ENCODE measurements around the gene MACROD1. TPM values are rescaled to one million over a fixed set of nuclear protein-coding genes. Genes with fewer than 3 reads are reported as not detected.

The MACROD1 gene
- total RNA-seq, 1 donor from 2014 or later = 8.9 TPM

- peak; percentile 55 for DNase-seq (ENCODE audit: low spot score)
Measured at GRCh38 chr11:64036087-64037026, 129.6 kb downstream of the MACROD1 start.

- DNase-seq (ENCODE audit: low spot score) = no peak
Measured at GRCh38 chr11:64035576-64035975, 130.3 kb downstream of the MACROD1 start, which contains the start of gene FLRT1. Gene FLRT1 (plus strand): TSS chr11:64035931. CDS start chr11:64116268, 80,337 bp downstream.

- no peak for DNase-seq (ENCODE audit: low spot score)
Measured at GRCh38 chr11:64035081-64035524, 130.8 kb downstream of the MACROD1 start.

- DNase-seq (ENCODE audit: low spot score) = no peak
Measured at GRCh38 chr11:64034411-64034811, 131.5 kb downstream of the MACROD1 start.

- no peak for DNase-seq (ENCODE audit: low spot score)
Measured at GRCh38 chr11:64032050-64032449, 133.9 kb downstream of the MACROD1 start.

GRCh38 chr11:64031001-64031400 is 134.9 kb downstream of the MACROD1 start:
- no peak for DNase-seq (ENCODE audit: low spot score)

- no peak for DNase-seq (ENCODE audit: low spot score)
Measured at GRCh38 chr11:64029773-64030172, 136.1 kb downstream of the MACROD1 start.

GRCh38 chr11:64028398-64029115 is 137.4 kb downstream of the MACROD1 start:
- DNase-seq (ENCODE audit: low spot score) = peak; percentile 46

- DNase-seq (ENCODE audit: low spot score) = no peak
Measured at GRCh38 chr11:64027651-64028397, 138.1 kb downstream of the MACROD1 start.

GRCh38 chr11:64026575-64027205 is 139.2 kb downstream of the MACROD1 start:
- DNase-seq (ENCODE audit: low spot score) = no peak

GRCh38 chr11:64025205-64025604 is 140.7 kb downstream of the MACROD1 start:
- DNase-seq (ENCODE audit: low spot score) = peak; percentile 51

- no peak for DNase-seq (ENCODE audit: low spot score)
Measured at GRCh38 chr11:64023712-64024710, 141.9 kb downstream of the MACROD1 start.

GRCh38 chr11:64022125-64022784 is 143.7 kb downstream of the MACROD1 start:
- no peak for DNase-seq (ENCODE audit: low spot score)

GRCh38 chr11:64021757-64022093 is 144.2 kb downstream of the MACROD1 start:
- peak; percentile 65 for DNase-seq (ENCODE audit: low spot score)

GRCh38 chr11:64020976-64021756 is 144.7 kb downstream of the MACROD1 start:
- DNase-seq (ENCODE audit: low spot score) = no peak

GRCh38 chr11:64019106-64020037 is 146.5 kb downstream of the MACROD1 start:
- DNase-seq (ENCODE audit: low spot score) = no peak

- no peak for DNase-seq (ENCODE audit: low spot score)
Measured at GRCh38 chr11:64018310-64018709, 147.6 kb downstream of the MACROD1 start.

- no peak for DNase-seq (ENCODE audit: low spot score)
Measured at GRCh38 chr11:64017945-64018224, 148.0 kb downstream of the MACROD1 start.
